Tongue (tissue), 2 donors: Measurements from ENCODE around the gene OR6C76. TPM values are rescaled to one million over a fixed set of nuclear protein-coding genes. Genes with fewer than 3 reads are reported as not detected.
A peak's percentile ranks its signal among the peaks of the same experiment; 100 is the strongest.
"Not testable (repeated sequence)": the region's sequence is repeated elsewhere in the genome, so short reads cannot be mapped to it uniquely, and the experiment has no call there.

Source experiments
- DNase-seq: peaks from one replicate; pipeline ENCODE4 v3.0.0-alpha.2; 2015
- total RNA-seq: library from RNA; depleted of rRNA; stranded (reverse); fragments of >200 nt; gene quantifications from one replicate; pipeline ENCODE4 v1.2.3, GENCODE V29; 2014

Gene OR6C76
- not detected for total RNA-seq

GRCh38 chr12:55425954-55426353 is at the start of gene OR6C76:
OR6C76 (plus strand) TSS chr12:55426254; CDS start chr12:55426254, 0 bp downstream.
- no peak for DNase-seq

- no peak for DNase-seq
Observed at GRCh38 chr12:55385891-55386290, 40.2 kb upstream of the OR6C76 start.

GRCh38 chr12:55392032-55392795 is 33.8 kb upstream of the OR6C76 start:
- no peak for DNase-seq

- DNase-seq = no peak
Observed at GRCh38 chr12:55396326-55396725, 29.7 kb upstream of the OR6C76 start.

- no peak for DNase-seq
Observed at GRCh38 chr12:55400229-55400628, 25.8 kb upstream of the OR6C76 start, which contains the start of gene OR6C65. OR6C65 (plus strand) TSS chr12:55400529; CDS start chr12:55400529, 0 bp downstream.

GRCh38 chr12:55407866-55408265 is 18.2 kb upstream of the OR6C76 start:
- DNase-seq = no peak

GRCh38 chr12:55409133-55409532 is 16.9 kb upstream of the OR6C76 start:
- not testable (repeated sequence) for DNase-seq

GRCh38 chr12:55412138-55412537 is 13.9 kb upstream of the OR6C76 start:
- not testable (repeated sequence) for DNase-seq

- DNase-seq = not testable (repeated sequence)
Observed at GRCh38 chr12:55413498-55414388, 12.3 kb upstream of the OR6C76 start.

GRCh38 chr12:55414396-55414823 is 11.6 kb upstream of the OR6C76 start:
- DNase-seq = peak; percentile 25

- not testable (repeated sequence) for DNase-seq
Observed at GRCh38 chr12:55414889-55415288, 11.2 kb upstream of the OR6C76 start.

GRCh38 chr12:55416961-55417360 is 9.1 kb upstream of the OR6C76 start:
- no peak for DNase-seq

- no peak for DNase-seq
Observed at GRCh38 chr12:55420307-55420962, 5.6 kb upstream of the OR6C76 start.

GRCh38 chr12:55428331-55429243 is 2.5 kb downstream of the OR6C76 start:
- no peak for DNase-seq

GRCh38 chr12:55441233-55441632 is 15.2 kb downstream of the OR6C76 start:
- not testable (repeated sequence) for DNase-seq

GRCh38 chr12:55443776-55444175 is 17.7 kb downstream of the OR6C76 start, which contains the start of gene OR6C2:
OR6C2 (plus strand) TSS chr12:55444076; CDS start chr12:55452214, 8,138 bp downstream.
- no peak for DNase-seq

- no peak for DNase-seq
Observed at GRCh38 chr12:55445357-55445756, 19.3 kb downstream of the OR6C76 start.

- DNase-seq = peak; percentile 7
Observed at GRCh38 chr12:55446326-55446725, 20.3 kb downstream of the OR6C76 start.

- no peak for DNase-seq
Observed at GRCh38 chr12:55448825-55449224, 22.8 kb downstream of the OR6C76 start.

- not testable (repeated sequence) for DNase-seq
Observed at GRCh38 chr12:55464926-55465325, 38.9 kb downstream of the OR6C76 start.

- no peak for DNase-seq
Observed at GRCh38 chr12:55467836-55468235, 41.8 kb downstream of the OR6C76 start.
